A549 (cell line): ENCODE measurements around the gene SORT1.

Experiments
- BCL3 ChIP-seq: fragments of >200 bp; sonication (Bioruptor Twin); formaldehyde crosslinking; IDR thresholded peaks from 3 replicates; pipeline ENCODE4 v1.6.1; 2016
- CBX8 ChIP-seq: fragments of 200-600 bp; sonication (generic); IDR thresholded peaks from 2 replicates; pipeline ENCODE4 v1.6.1; 2016
- CEBPB ChIP-seq, 2 experiments: fragments of >200 bp in 1 of 2; sonication (Bioruptor Twin) in 1 of 2; formaldehyde crosslinking in 1 of 2; IDR thresholded peaks; 2 replicates each; pipeline ENCODE4 v1.6.1; 2012 to 2016
- CTCF ChIP-seq: fragments of >200 bp; sonication (Bioruptor Twin); formaldehyde crosslinking; IDR thresholded peaks from 3 replicates; pipeline ENCODE4 v1.5.1; 2016
- FOSL2 ChIP-seq, 2 experiments: fragments of 450-650 bp in 1 of 2; fragments of >200 bp in 1 of 2; sonication (Bioruptor Twin) in 1 of 2; formaldehyde crosslinking; IDR thresholded peaks; 2 replicates each; pipeline versions ENCODE4 v1.5.0 to v1.6.1; 2016 to 2020; ENCODE audit warnings: mild to moderate bottlenecking in 1 of 2, moderate library complexity in 1 of 2
- HES2 ChIP-seq: fragments of >200 bp; sonication (Bioruptor Twin); formaldehyde crosslinking; IDR thresholded peaks from 2 replicates; pipeline ENCODE4 v1.6.1; 2016
- JUNB ChIP-seq: fragments of >200 bp; sonication (Bioruptor Twin); formaldehyde crosslinking; IDR thresholded peaks from 2 replicates; pipeline ENCODE4 v1.6.1; 2016
- POLR2AphosphoS2 ChIP-seq: conservative IDR thresholded peaks from 2 replicates; pipeline ENCODE4 v1.6.1; 2012; ENCODE audit warnings: low read length, improper control_type of control experiment, inconsistent platforms
- RAD21 ChIP-seq, 2 experiments: fragments of >200 bp in 1 of 2; sonication (Bioruptor Twin) in 1 of 2; formaldehyde crosslinking in 1 of 2; IDR thresholded peaks in 1 of 2; conservative IDR thresholded peaks in 1 of 2; 2 replicates in 1 of 2; 3 replicates in 1 of 2; pipeline ENCODE4 v1.6.1; 2012 to 2018; ENCODE audit warnings: inconsistent platforms in 1 of 2
- REST ChIP-seq: fragments of 200-600 bp; sonication (generic); IDR thresholded peaks from 2 replicates; pipeline ENCODE4 v1.6.1; 2016; ENCODE audit warnings: antibody characterized with exemption, mild to moderate bottlenecking, moderate library complexity
- SMC3 ChIP-seq: fragments of >200 bp; sonication (Bioruptor Twin); formaldehyde crosslinking; IDR thresholded peaks from 3 replicates; pipeline ENCODE4 v1.6.1; 2018; ENCODE audit warnings: inconsistent platforms
- USF2 ChIP-seq: fragments of 450-650 bp; IDR thresholded peaks from 2 replicates; pipeline ENCODE4 v1.6.1; 2014; ENCODE audit warnings: antibody characterized with exemption
- ZFP36 ChIP-seq: fragments of 450-650 bp; IDR thresholded peaks from 2 replicates; pipeline ENCODE4 v1.6.1; 2014; ENCODE audit warnings: borderline replicate concordance; ENCODE audit not compliant: partially characterized antibody
- ZNF302 ChIP-seq: fragments of 250-450 bp; sonication (Bioruptor Pico); IDR thresholded peaks from 2 replicates; pipeline ENCODE4 v1.9.0; 2021; ENCODE audit warnings: inconsistent platforms, mild to moderate bottlenecking, moderate library complexity

- TF ChIP-seq CTCF (no peak), CBX8 (no peak), SMC3 (no peak), ZNF302 (no peak), BCL3 (no peak), USF2 (no peak), REST (no peak), POLR2AphosphoS2 (no peak), RAD21 (conservative IDR thresholded peaks at IDR 0.05 in 1 of 2, IDR thresholded peaks at IDR 0.05 in 1 of 2) (no peak), JUNB (no peak), ZFP36 (no peak), HES2 (no peak), FOSL2 (IDR thresholded peaks at IDR 0.05) (no peak), FOSL2 (CRISPR knock-in tag; IDR thresholded peaks at IDR 0.05) (no peak), CEBPB (IDR thresholded peaks at IDR 0.05) (no peak)
Measured at GRCh38 chr1:109275706-109276345, 121.9 kb downstream of the SORT1 start.
